Measurements from ENCODE around the gene HTR1D.

GRCh38 chr1:23239638-23240295, 22.5 kb upstream of the HTR1D start:
- TF ChIP-seq CTCF (IDR thresholded peaks at IDR 0.05) (no peak), POLR2A (IDR thresholded peaks at IDR 0.05) (no peak)
